ENCODE results near the gene TSPOAP1.
A peak's percentile ranks its signal among the peaks of the same experiment; 100 is the strongest.

TSPOAP1 gene

GRCh38 chr17:58311429-58311894, 17.1 kb downstream of the TSPOAP1 start:
- Mint-ChIP-seq H3K27me3 (no peaks in the 10 kb centered on the region), H3K4me3 (no peak overlapping the region), H3K4me1 (no peaks in the 10 kb centered on the region), H3K36me3 (no peaks in the 10 kb centered on the region), H3K9me3 (no peaks in the 10 kb centered on the region), H3K27ac (no peak overlapping the region)
- ATAC-seq, result no peak

- Mint-ChIP-seq H3K9me3 (no peaks in the 10 kb centered on the region), H3K36me3 (no peaks in the 10 kb centered on the region), H3K27me3 (no peaks in the 10 kb centered on the region), H3K4me3 (no peak overlapping the region), H3K4me1 (no peaks in the 10 kb centered on the region), H3K27ac (no peak overlapping the region)
- ATAC-seq, result no peak
Measured at GRCh38 chr17:58310511-58311428, 17.8 kb downstream of the TSPOAP1 start.

- Mint-ChIP-seq H3K27me3 (no peaks in the 10 kb centered on the region), H3K36me3 (no peaks in the 10 kb centered on the region), H3K4me1 (no peaks in the 10 kb centered on the region), H3K9me3 (no peaks in the 10 kb centered on the region), H3K4me3 (no peak overlapping the region), H3K27ac (no peak overlapping the region)
- ATAC-seq, result no peak
Measured at GRCh38 chr17:58309918-58310259, 18.7 kb downstream of the TSPOAP1 start.

- no peak for ATAC-seq
- Mint-ChIP-seq H3K27ac (no peak overlapping the region), H3K9me3 (no peaks in the 10 kb centered on the region), H3K4me3 (no peak overlapping the region), H3K4me1 (peaks cover 3% of the 10 kb centered on the region), H3K27me3 (no peaks in the 10 kb centered on the region), H3K36me3 (no peaks in the 10 kb centered on the region)
Measured at GRCh38 chr17:58308985-58309917, 19.3 kb downstream of the TSPOAP1 start.

- H3K27ac Mint-ChIP-seq, result no peak overlapping the region
- H3K27me3 Mint-ChIP-seq, result no peaks in the 10 kb centered on the region
- no peaks in the 10 kb centered on the region for H3K36me3 Mint-ChIP-seq
- H3K4me3 Mint-ChIP-seq, result no peak overlapping the region
- peaks cover 12% of the 10 kb centered on the region for H3K4me1 Mint-ChIP-seq
- ATAC-seq, result no peak
- H3K9me3 Mint-ChIP-seq, result no peaks in the 10 kb centered on the region
Measured at GRCh38 chr17:58308173-58308984, 20.2 kb downstream of the TSPOAP1 start.

GRCh38 chr17:58307468-58308172, 21.0 kb downstream of the TSPOAP1 start:
- Mint-ChIP-seq H3K4me3 (no peak overlapping the region), H3K27ac (no peak overlapping the region)

GRCh38 chr17:58306131-58306951, 22.3 kb downstream of the TSPOAP1 start:
- H3K9me3 Mint-ChIP-seq, result no peaks in the 10 kb centered on the region
- H3K4me3 Mint-ChIP-seq, result no peak overlapping the region
- no peak overlapping the region for H3K27ac Mint-ChIP-seq
- H3K4me1 Mint-ChIP-seq, result peaks cover 24% of the 10 kb centered on the region
- no peaks in the 10 kb centered on the region for H3K27me3 Mint-ChIP-seq
- H3K36me3 Mint-ChIP-seq, result no peaks in the 10 kb centered on the region
- no peak for ATAC-seq

More at GRCh38 chr17:58307468-58308172, 21.0 kb downstream of the TSPOAP1 start:
- Mint-ChIP-seq H3K4me1 (peaks cover 19% of the 10 kb centered on the region), H3K27me3 (no peaks in the 10 kb centered on the region), H3K36me3 (no peaks in the 10 kb centered on the region), H3K9me3 (no peaks in the 10 kb centered on the region)
- ATAC-seq, result no peak

- Mint-ChIP-seq H3K27ac (no peak overlapping the region), H3K27me3 (no peaks in the 10 kb centered on the region), H3K36me3 (no peaks in the 10 kb centered on the region), H3K4me3 (no peak overlapping the region), H3K9me3 (no peaks in the 10 kb centered on the region), H3K4me1 (peaks cover 24% of the 10 kb centered on the region)
- no peak for ATAC-seq
Measured at GRCh38 chr17:58305626-58306025, 23.0 kb downstream of the TSPOAP1 start.

GRCh38 chr17:58304750-58305486, 23.7 kb downstream of the TSPOAP1 start:
- no peak for ATAC-seq
- Mint-ChIP-seq H3K36me3 (no peaks in the 10 kb centered on the region), H3K27me3 (no peaks in the 10 kb centered on the region), H3K27ac (no peak overlapping the region), H3K4me1 (peaks cover 24% of the 10 kb centered on the region), H3K4me3 (no peak overlapping the region), H3K9me3 (no peaks in the 10 kb centered on the region)

- Mint-ChIP-seq H3K4me3 (no peak overlapping the region), H3K27ac (no peak overlapping the region), H3K27me3 (no peaks in the 10 kb centered on the region), H3K36me3 (no peaks in the 10 kb centered on the region), H3K9me3 (no peaks in the 10 kb centered on the region), H3K4me1 (peaks cover 24% of the 10 kb centered on the region)
- ATAC-seq, result peak; percentile 77
Measured at GRCh38 chr17:58303971-58304749, 24.4 kb downstream of the TSPOAP1 start.

- H3K9me3 Mint-ChIP-seq, result no peaks in the 10 kb centered on the region
- peaks cover 24% of the 10 kb centered on the region for H3K4me1 Mint-ChIP-seq
- no peak overlapping the region for H3K27ac Mint-ChIP-seq
- H3K36me3 Mint-ChIP-seq, result no peaks in the 10 kb centered on the region
- no peak overlapping the region for H3K4me3 Mint-ChIP-seq
- H3K27me3 Mint-ChIP-seq, result no peaks in the 10 kb centered on the region
- no peak for ATAC-seq
Measured at GRCh38 chr17:58302919-58303585, 25.5 kb downstream of the TSPOAP1 start.

- no peaks in the 10 kb centered on the region for H3K9me3 Mint-ChIP-seq
- no peak for ATAC-seq
- H3K4me1 Mint-ChIP-seq, result peaks cover 24% of the 10 kb centered on the region
- no peak overlapping the region for H3K4me3 Mint-ChIP-seq
- no peaks in the 10 kb centered on the region for H3K36me3 Mint-ChIP-seq
- H3K27ac Mint-ChIP-seq, result no peak overlapping the region
- H3K27me3 Mint-ChIP-seq, result no peaks in the 10 kb centered on the region
Measured at GRCh38 chr17:58302171-58302918, 26.2 kb downstream of the TSPOAP1 start.
